ENCODE results near the gene SAMM50.

Gene SAMM50

GRCh38 chr22:43945632-43946383, 9.4 kb upstream of the SAMM50 start:
- DNase-seq (ENCODE audit: low read depth): peak; percentile 37

- no peak for DNase-seq (ENCODE audit: low read depth)
Measured at GRCh38 chr22:43946384-43946667, 8.9 kb upstream of the SAMM50 start.

GRCh38 chr22:43948836-43949406, 6.3 kb upstream of the SAMM50 start:
- DNase-seq (ENCODE audit: low read depth): no peak

GRCh38 chr22:43951391-43951790, 3.9 kb upstream of the SAMM50 start:
- no peak for DNase-seq (ENCODE audit: low read depth)

GRCh38 chr22:43951966-43952365, 3.3 kb upstream of the SAMM50 start:
- no peak for DNase-seq (ENCODE audit: low read depth)

- DNase-seq (ENCODE audit: low read depth): no peak
Measured at GRCh38 chr22:43953988-43954785, 1.1 kb upstream of the SAMM50 start.

GRCh38 chr22:43955883-43956782, 891 bp downstream of the SAMM50 start:
- DNase-seq (ENCODE audit: low read depth): no peak

GRCh38 chr22:43956805-43957463, 1.7 kb downstream of the SAMM50 start:
- DNase-seq (ENCODE audit: low read depth): no peak

- DNase-seq (ENCODE audit: low read depth): no peak
Measured at GRCh38 chr22:43957871-43958270, 2.6 kb downstream of the SAMM50 start.

- DNase-seq (ENCODE audit: low read depth): no peak
Measured at GRCh38 chr22:43964314-43964857, 9.1 kb downstream of the SAMM50 start.

GRCh38 chr22:43967069-43967468, 11.8 kb downstream of the SAMM50 start:
- DNase-seq (ENCODE audit: low read depth): no peak

GRCh38 chr22:43968614-43969013, 13.4 kb downstream of the SAMM50 start:
- no peak for DNase-seq (ENCODE audit: low read depth)

GRCh38 chr22:43969021-43969878, 14.0 kb downstream of the SAMM50 start:
- DNase-seq (ENCODE audit: low read depth): no peak

GRCh38 chr22:43969989-43970755, 14.9 kb downstream of the SAMM50 start:
- no peak for DNase-seq (ENCODE audit: low read depth)

- DNase-seq (ENCODE audit: low read depth): no peak
Measured at GRCh38 chr22:43971112-43971511, 15.9 kb downstream of the SAMM50 start.

GRCh38 chr22:43972931-43973462, 17.8 kb downstream of the SAMM50 start:
- DNase-seq (ENCODE audit: low read depth): no peak

GRCh38 chr22:43974028-43974545, 18.8 kb downstream of the SAMM50 start:
- DNase-seq (ENCODE audit: low read depth): no peak

GRCh38 chr22:43975041-43975440, 19.8 kb downstream of the SAMM50 start:
- no peak for DNase-seq (ENCODE audit: low read depth)
